Measurements from ENCODE around the gene KLHL12.

The KLHL12 gene

GRCh38 chr1:202858331-202858730, 68.7 kb downstream of the KLHL12 start:
- no peak for TF ChIP-seq CTCF (IDR thresholded peaks at IDR 0.05; ENCODE audit: control insufficient read depth, extremely low read depth, insufficient read depth)
- no peak overlapping the region for H3K4me3 ChIP-seq (ENCODE audit: low read depth, low read length)
- no peak for DNase-seq (ENCODE audit: low read depth)

GRCh38 chr1:202857136-202857610, 69.9 kb downstream of the KLHL12 start:
- H3K4me3 ChIP-seq (ENCODE audit: low read depth, low read length) = no peak overlapping the region
- TF ChIP-seq CTCF (IDR thresholded peaks at IDR 0.05; ENCODE audit: control insufficient read depth, extremely low read depth, insufficient read depth) = no peak
- no peak for DNase-seq (ENCODE audit: low read depth)

- no peak overlapping the region for H3K4me3 ChIP-seq (ENCODE audit: low read depth, low read length)
- TF ChIP-seq CTCF (IDR thresholded peaks at IDR 0.05; ENCODE audit: control insufficient read depth, extremely low read depth, insufficient read depth) = no peak
- DNase-seq (ENCODE audit: low read depth) = no peak
These were observed 71.0 kb downstream of the KLHL12 start for GRCh38 chr1:202856014-202856413.

- DNase-seq (ENCODE audit: low read depth) = no peak
- no peak overlapping the region for H3K4me3 ChIP-seq (ENCODE audit: low read depth, low read length)
- TF ChIP-seq CTCF (IDR thresholded peaks at IDR 0.05; ENCODE audit: control insufficient read depth, extremely low read depth, insufficient read depth) = no peak
These were observed 72.2 kb downstream of the KLHL12 start for GRCh38 chr1:202854787-202855186.

GRCh38 chr1:202852163-202852904, 74.7 kb downstream of the KLHL12 start:
- no peak for DNase-seq (ENCODE audit: low read depth)
- TF ChIP-seq CTCF (IDR thresholded peaks at IDR 0.05; ENCODE audit: control insufficient read depth, extremely low read depth, insufficient read depth) = peak; percentile 50
- no peak overlapping the region for H3K4me3 ChIP-seq (ENCODE audit: low read depth, low read length)

- H3K4me3 ChIP-seq (ENCODE audit: low read depth, low read length) = no peak overlapping the region
- no peak for TF ChIP-seq CTCF (IDR thresholded peaks at IDR 0.05; ENCODE audit: control insufficient read depth, extremely low read depth, insufficient read depth)
- no peak for DNase-seq (ENCODE audit: low read depth)
These were observed 76.3 kb downstream of the KLHL12 start for GRCh38 chr1:202850593-202851362.
